IMR-90 (cell line): ENCODE measurements around the gene RIMBP2. TPM values are rescaled to one million over a fixed set of nuclear protein-coding genes. Genes with fewer than 3 reads are reported as not detected.

Experiments
- ATAC-seq: fragments of 200-7000 bp; cut with Tn5 transposase; 2 replicates; pipeline ENCODE4 v1.9.1; 2020; ENCODE audit warnings: low read depth, mild to moderate bottlenecking, moderate library complexity
- BruUV-seq: library from RNA; stranded (reverse); fragments of 400-500 nt; replicated peaks from 2 replicates; lab custom pipeline; 2021; lab: Mats Ljungman, UMichigan
- CTCF ChIA-PET: fragments of 300-600 bp; formaldehyde crosslinking; extraction: SDS; loops from one replicate; lab custom pipeline; 2021; ENCODE audit warnings: antibody characterized with exemption; lab: Yijun Ruan, JAX
- POLR2A ChIA-PET: fragments of 300-600 bp; sonication (Branson Sonifier 250); formaldehyde crosslinking; loops from one replicate; lab custom pipeline; 2022; ENCODE audit warnings: antibody characterized with exemption; ENCODE audit not compliant: unreplicated experiment; lab: Charles Lee
- DNase-seq: peaks from one replicate; pipeline ENCODE4 v3.0.0; 2013
- H2AFZ ChIP-seq: replicated peaks from 2 replicates; pipeline ENCODE3; 2013; ENCODE audit warnings: low read length, mild to moderate bottlenecking; ENCODE audit not compliant: poor library complexity
- H2AK5ac ChIP-seq: 2 replicates; pipeline ENCODE4 v1.6.1; 2013; ENCODE audit warnings: low read depth, low read length, inconsistent platforms
- H2AK9ac ChIP-seq: replicated peaks from 2 replicates; pipeline ENCODE3; 2013; ENCODE audit warnings: mild to moderate bottlenecking, low read depth, low read length, moderate library complexity; ENCODE audit not compliant: poor library complexity
- H2BK120ac ChIP-seq: 2 replicates; pipeline ENCODE4 v1.6.1; 2013; ENCODE audit warnings: low read depth, low read length, inconsistent platforms
- H2BK15ac ChIP-seq: 3 replicates; pipeline ENCODE4 v1.6.1; 2013; ENCODE audit warnings: low read depth, low read length, inconsistent platforms
- H2BK20ac ChIP-seq: 2 replicates; pipeline ENCODE4 v1.6.1; 2013; ENCODE audit warnings: low read depth, mild to moderate bottlenecking, inconsistent platforms, low read length, moderate library complexity
- H2BK5ac ChIP-seq: 2 replicates; pipeline ENCODE4 v1.6.1; 2013; ENCODE audit warnings: mild to moderate bottlenecking, low read depth, low read length, inconsistent platforms; ENCODE audit not compliant: poor library complexity, severe bottlenecking
- H3K14ac ChIP-seq: replicated peaks from 2 replicates; pipeline ENCODE4 v1.6.1; 2013; ENCODE audit warnings: low read depth, low read length, inconsistent platforms
- H3K18ac ChIP-seq: 2 replicates; pipeline ENCODE4 v1.6.1; 2013; ENCODE audit warnings: low read depth, low read length, control low read depth
- H3K23ac ChIP-seq: 2 replicates; pipeline ENCODE4 v1.6.1; 2013; ENCODE audit warnings: low read depth, low read length, inconsistent platforms
- H3K27ac ChIP-seq: 2 replicates; pipeline ENCODE4 v1.5.1; 2013; ENCODE audit warnings: mild to moderate bottlenecking, control low read depth, low read length; ENCODE audit not compliant: insufficient read depth
- H3K27me3 ChIP-seq: 2 replicates; pipeline ENCODE4 v1.6.1; 2013; ENCODE audit warnings: low read length; ENCODE audit not compliant: control insufficient read depth, insufficient read depth
- H3K36me3 ChIP-seq: 2 replicates; pipeline ENCODE4 v1.6.1; 2013; ENCODE audit warnings: low read length, mixed read lengths; ENCODE audit not compliant: control insufficient read depth, insufficient read depth
- H3K4ac ChIP-seq: 2 replicates; pipeline ENCODE4 v1.6.1; 2013; ENCODE audit warnings: low read depth, low read length, inconsistent platforms
- H3K4me1 ChIP-seq: 2 replicates; pipeline ENCODE4 v1.6.1; 2013; ENCODE audit warnings: low read length, mixed read lengths; ENCODE audit not compliant: control insufficient read depth, insufficient read depth
- H3K4me2 ChIP-seq: 2 replicates; pipeline ENCODE4 v1.6.1; 2013; ENCODE audit warnings: low read depth, mild to moderate bottlenecking, control low read depth, low read length, moderate library complexity
- H3K4me3 ChIP-seq: 2 replicates; pipeline ENCODE4 v1.5.1; 2013; ENCODE audit warnings: low read depth, mild to moderate bottlenecking, control low read depth, low read length, moderate library complexity; ENCODE audit not compliant: insufficient read depth
- H3K56ac ChIP-seq: 2 replicates; pipeline ENCODE4 v1.6.1; 2013; ENCODE audit warnings: low read length, inconsistent platforms; ENCODE audit not compliant: insufficient read depth; ENCODE audit errors: extremely low read depth
- H3K79me1 ChIP-seq, 2 experiments: 2 replicates each; pipeline ENCODE4 v1.6.1; 2013; ENCODE audit warnings: low read length in 2 of 2, inconsistent platforms in 1 of 2, low read depth in 1 of 2
- H3K9ac ChIP-seq: 2 replicates; pipeline ENCODE4 v1.6.1; 2013; ENCODE audit warnings: low read depth, low read length, control low read depth
- H3K9me1 ChIP-seq: 2 replicates; pipeline ENCODE4 v1.6.1; 2013; ENCODE audit warnings: low read length, inconsistent platforms; ENCODE audit not compliant: insufficient read depth
- H3K9me3 ChIP-seq: 2 replicates; pipeline ENCODE4 v1.6.1; 2013; ENCODE audit warnings: low read length; ENCODE audit not compliant: control insufficient read depth, insufficient read depth
- H4K20me1 ChIP-seq: 2 replicates; pipeline ENCODE4 v1.6.1; 2013; ENCODE audit warnings: low read length, inconsistent platforms; ENCODE audit not compliant: insufficient read depth
- H4K5ac ChIP-seq: 2 replicates; pipeline ENCODE4 v1.6.1; 2013; ENCODE audit warnings: mild to moderate bottlenecking, low read depth, low read length, control low read depth
- H4K8ac ChIP-seq, 2 experiments: 2 replicates each; pipeline ENCODE4 v1.6.1; 2013; ENCODE audit warnings: low read depth in 2 of 2, low read length in 2 of 2, control low read depth in 1 of 2, inconsistent platforms in 1 of 2
- H4K91ac ChIP-seq: 2 replicates; pipeline ENCODE4 v1.6.1; 2013; ENCODE audit warnings: low read depth, low read length, inconsistent platforms; ENCODE audit not compliant: insufficient read depth
- BHLHE40 ChIP-seq: fragments of 150-350 bp; IDR thresholded peaks from 2 replicates; pipeline ENCODE4 v1.6.1; 2016; ENCODE audit warnings: mild to moderate bottlenecking, low read depth, low read length
- CEBPB ChIP-seq: IDR thresholded peaks from 2 replicates; pipeline ENCODE4 v1.6.1; 2012; ENCODE audit warnings: low read depth, low read length, improper control_type of control experiment
- CHD1 ChIP-seq: IDR thresholded peaks from 2 replicates; pipeline ENCODE4 v1.6.1; 2012; ENCODE audit warnings: low read depth, low read length, improper control_type of control experiment
- MAZ ChIP-seq: IDR thresholded peaks from 2 replicates; pipeline ENCODE4 v1.6.1; 2012; ENCODE audit warnings: low read depth, mild to moderate bottlenecking, low read length, improper control_type of control experiment, moderate library complexity, borderline replicate concordance
- NFE2L2 ChIP-seq: fragments of 150-350 bp; IDR thresholded peaks from 2 replicates; pipeline ENCODE4 v1.6.1; 2016; ENCODE audit warnings: low read depth, mild to moderate bottlenecking, low read length
- POLR2A ChIP-seq: IDR thresholded peaks from 2 replicates; pipeline ENCODE4 v1.6.1; 2012; ENCODE audit warnings: mild to moderate bottlenecking, low read depth, low read length
- RAD21 ChIP-seq: IDR thresholded peaks from 2 replicates; pipeline ENCODE4 v1.6.1; 2012; ENCODE audit warnings: low read length, improper control_type of control experiment
- RFX5 ChIP-seq: IDR thresholded peaks from 2 replicates; pipeline ENCODE4 v1.8.0; 2012; ENCODE audit warnings: low read depth, mild to moderate bottlenecking, low read length, moderate library complexity
- WGBS, 2 experiments: methylation state at CpG; one replicate each; pipeline versions ENCODE4 v1.1.5 to v1.1.7; 2013; ENCODE audit warnings: missing lambda C conversion rate in 2 of 2; ENCODE audit not compliant: insufficient read length in 1 of 2; ENCODE audit errors: extremely low coverage in 2 of 2; 5-methylcytosine and 5-hydroxymethylcytosine counted together
- dilution Hi-C: fragments of 300-500 bp; cut with HindIII; formaldehyde crosslinking; loops from one replicate; pipeline ENCODE4 v1.14.3; 2018; ENCODE audit warnings: low sequenced_read_pairs; ENCODE audit not compliant: unreplicated experiment
- in situ Hi-C: fragments of 300-500 bp; cut with MboI; formaldehyde crosslinking; loops from 3 replicates; pipeline ENCODE4 v1.14.3; 2019; ENCODE audit warnings: low sequenced_read_pairs, inconsistent platforms, mixed read lengths
- intact Hi-C: fragments of 100-400 bp; cut with micrococcal nuclease; formaldehyde crosslinking; loops from 2 replicates; pipeline ENCODE4 v1.10.0; 2022
- polyA plus RNA-seq, 3 experiments: library from polyadenylated mRNA; depleted of rRNA; stranded (reverse); fragments of >200 nt; gene quantifications; 2 replicates each; pipeline ENCODE4 v1.2.3, GENCODE V29; 2012; ENCODE audit warnings: low replicate concordance in 1 of 3
- total RNA-seq: library from RNA; depleted of rRNA; stranded (reverse); fragments of >200 nt; gene quantifications from 2 replicates; pipeline ENCODE4 v1.2.3, GENCODE V29; 2012

RIMBP2 gene
- total and polyA plus RNA-seq, 2 of the 4 experiments (the other 2 are of a cell fraction), result not detected

DNA sequence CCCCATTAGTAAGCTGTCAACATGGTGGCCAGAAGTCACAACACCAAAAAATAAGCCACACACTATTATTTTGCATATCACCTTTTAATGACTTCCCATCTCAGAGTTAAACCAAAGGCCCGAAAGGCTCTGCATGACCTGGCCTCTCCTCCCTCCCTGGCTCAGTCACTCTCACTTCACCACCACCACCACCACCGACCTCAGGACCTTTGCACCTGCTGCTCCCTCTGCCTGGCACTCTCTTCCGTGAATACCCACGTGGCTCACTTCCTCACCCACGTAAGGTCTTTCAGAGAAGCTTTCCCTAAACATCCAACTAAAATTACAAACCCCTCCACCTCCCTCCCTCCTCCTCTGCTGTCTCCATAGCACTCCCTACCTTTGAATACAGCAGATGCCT is 134.3 kb downstream of the RIMBP2 start:
- H3K4ac ChIP-seq, result no peak overlapping the region
- no CpG with 5 or more reads among the region's 5 CpGs for WGBS, 2 experiments
- H4K20me1 ChIP-seq, result no peaks in the 10 kb centered on the region
- ChIA-PET CTCF (no interaction called here), POLR2A (no interaction called here)
- no peak overlapping the region for H2AK5ac ChIP-seq
- H3K18ac ChIP-seq, result no peak overlapping the region
- no peak overlapping the region for H3K9ac ChIP-seq
- H3K4me3 ChIP-seq, result no peak overlapping the region
- H3K27ac ChIP-seq, result no peak overlapping the region
- intact Hi-C loops, result no loop called here
- no peak overlapping the region for H2BK120ac ChIP-seq
- H3K4me2 ChIP-seq, result no peak overlapping the region
- TF ChIP-seq BHLHE40, result no peak
- no peak for TF ChIP-seq RAD21
- no peak for TF ChIP-seq MAZ
- TF ChIP-seq NFE2L2, result no peak
- no peak for TF ChIP-seq RFX5
- no peak for TF ChIP-seq CEBPB
- no peak for TF ChIP-seq CHD1
- no peak for TF ChIP-seq POLR2A
- in situ Hi-C loops, result no loop called here
- H2AK9ac ChIP-seq, result no peak overlapping the region
- H3K4me1 ChIP-seq, result no peaks in the 10 kb centered on the region
- H4K8ac ChIP-seq, result no peak overlapping the region
- no peaks in the 10 kb centered on the region for H3K9me1 ChIP-seq
- H3K36me3 ChIP-seq, result no peaks in the 10 kb centered on the region
- no peak overlapping the region for H3K14ac ChIP-seq
- H2AFZ ChIP-seq, result no peak overlapping the region
- no peak overlapping the region for H4K91ac ChIP-seq
- H3K9me3 ChIP-seq, result peaks cover 38% of the 10 kb centered on the region
- no peaks in the 10 kb centered on the region for H3K27me3 ChIP-seq
- H4K5ac ChIP-seq, result no peak overlapping the region
- H3K79me1 ChIP-seq, result no peaks in the 10 kb centered on the region
- dilution Hi-C loops, result no loop called here
- H2BK5ac ChIP-seq, result no peak overlapping the region
- H3K56ac ChIP-seq, result no peak overlapping the region
- H2BK15ac ChIP-seq, result no peak overlapping the region
- H2BK20ac ChIP-seq, result no peak overlapping the region
- no peak overlapping the region for H3K23ac ChIP-seq
- no peak for ATAC-seq
- no peak for DNase-seq
- no TSS peak for BruUV-seq
